ENCODE results near the gene TMEM53. TPM values are rescaled to one million over a fixed set of nuclear protein-coding genes. Genes with fewer than 3 reads are reported as not detected.
A peak's percentile ranks its signal among the peaks of the same experiment; 100 is the strongest.

Gene TMEM53
- total and polyA plus RNA-seq, 2 of the 8 experiments (the other 6 are each of a cell fraction or from before 2014, with no cell fraction given): 6.7 to 27.9 TPM

GRCh38 chr1:44636083-44636687, 38.1 kb downstream of the TMEM53 start:
- H3K9me3 ChIP-seq (ENCODE audit: insufficient read depth in 2 of 2, low read depth in 1 of 2, low read length in 1 of 2): no peaks in the 10 kb centered on the region
- H3K14ac ChIP-seq (ENCODE audit: insufficient read length): no peak overlapping the region
- no peak overlapping the region for H3K23ac ChIP-seq (ENCODE audit: insufficient read length)
- POLR2A ChIA-PET (ENCODE audit: partially characterized antibody): interaction anchor here (0.7 to 30.8 kb wide), 7 partner anchors 6 to 420 kb away, joined by 3 to 633 read pairs (median 4); no protein-coding TSS in a partner anchor
- no peak overlapping the region for H2BK12ac ChIP-seq (ENCODE audit: low read depth, low read length)
- H3K56ac ChIP-seq (replicated peaks; ENCODE audit: insufficient read length, low read depth, low read length): no peak overlapping the region
- H3K79me1 ChIP-seq (ENCODE audit: low read depth, low read length): peaks cover 16% of the 10 kb centered on the region
- DNase-seq (ENCODE audit: low read depth in 1 of 2, low spot score in 2 of 2): no peak
- H3K27me3 ChIP-seq (replicated peaks in 1 of 4; ENCODE audit: control insufficient read depth in 3 of 4, extremely low read depth in 1 of 4, insufficient read depth in 3 of 4, low read length in 3 of 4): no peaks in the 10 kb centered on the region
- no peak overlapping the region for H2AK5ac ChIP-seq (ENCODE audit: low read depth, low read length)
- no peak overlapping the region for H2BK20ac ChIP-seq (ENCODE audit: low read length)
- H3K79me2 ChIP-seq (ENCODE audit: control insufficient read depth in 1 of 2, insufficient read depth in 2 of 2, low read length in 2 of 2): peaks cover 3 to 26% of the 10 kb centered on the region in 2 experiments; a peak in 3 of 4 replicates
- CTCF ChIA-PET (ENCODE audit: partially characterized antibody): interaction anchor here (0.6 to 15.0 kb wide), 7 partner anchors 13 to 381 kb away, joined by 3 to 197 read pairs (median 3); no protein-coding TSS in a partner anchor
- no peak overlapping the region for H3K4me2 ChIP-seq (ENCODE audit: insufficient read depth in 1 of 2, low read depth in 2 of 2, low read length in 2 of 2)
- H3K23me2 ChIP-seq (ENCODE audit: low read depth, low read length): no peaks in the 10 kb centered on the region; the same call in 1 of the 2 replicates
- peaks cover 8 to 10% of the 10 kb centered on the region in 2 experiments for H4K20me1 ChIP-seq (replicated peaks in 1 of 2; ENCODE audit: control insufficient read depth in 1 of 2, insufficient read depth in 2 of 2, low read length in 2 of 2)
- H4K91ac ChIP-seq (replicated peaks; ENCODE audit: insufficient read length, low read length): no peak overlapping the region
- H3K4ac ChIP-seq (replicated peaks; ENCODE audit: insufficient read length, low read depth, low read length): no peak overlapping the region
- no peak overlapping the region for H2BK15ac ChIP-seq (ENCODE audit: low read length)
- no peak overlapping the region for H3K4me3 ChIP-seq (ENCODE audit: extremely low read depth in 1 of 4, insufficient read depth in 2 of 4, low read depth in 3 of 4, low read length in 4 of 4)
- H3K9ac ChIP-seq (replicated peaks in 1 of 4; ENCODE audit: extremely low read depth in 1 of 4, low read depth in 3 of 4, low read length in 3 of 4): no peak overlapping the region
- peak overlapping the region; percentile 38; the same call in 1 of the 2 replicates for H4K8ac ChIP-seq (ENCODE audit: extremely low read depth, insufficient read depth, low read length)
- H3K4me1 ChIP-seq (replicated peaks in 1 of 4; ENCODE audit: control insufficient read depth in 3 of 4, insufficient read depth in 4 of 4, low read length in 3 of 4): peaks cover 0 to 8% (median 3%) of the 10 kb centered on the region in 4 experiments; a peak in 6 of 7 replicates
- TF ChIP-seq TCF12 (IDR thresholded peaks at IDR 0.05; ENCODE audit: low read depth, low read length): no peak
- no peak for TF ChIP-seq SIN3A (conservative IDR thresholded peaks at IDR 0.05 in 1 of 2, IDR thresholded peaks at IDR 0.05 in 1 of 2; ENCODE audit: low read depth in 1 of 2, low read length in 2 of 2)
- TF ChIP-seq MAFK (IDR thresholded peaks at IDR 0.05; ENCODE audit: low read depth, low read length): no peak
- TF ChIP-seq KDM5A (IDR thresholded peaks at IDR 0.05; ENCODE audit: low read length): no peak
- TF ChIP-seq HDAC6 (IDR thresholded peaks at IDR 0.05; ENCODE audit: low read depth, low read length): no peak
- TF ChIP-seq USF2 (IDR thresholded peaks at IDR 0.05; ENCODE audit: low read length): no peak
- no peak for TF ChIP-seq CTBP2 (IDR thresholded peaks at IDR 0.05; ENCODE audit: borderline replicate concordance, insufficient read depth, insufficient read length, low read length)
- no peak for TF ChIP-seq HDAC2 (IDR thresholded peaks at IDR 0.05; ENCODE audit: borderline replicate concordance in 1 of 2, low read depth in 2 of 2, low read length in 2 of 2)
- no peak for TF ChIP-seq ASH2L (IDR thresholded peaks at IDR 0.05; ENCODE audit: low read length)
- TF ChIP-seq JUND (IDR thresholded peaks at IDR 0.05; ENCODE audit: low read length): no peak
- no peak overlapping the region for H2AFZ ChIP-seq (ENCODE audit: low read length)
- no peak for FAIRE-seq
- H3K36me3 ChIP-seq (ENCODE audit: control insufficient read depth in 2 of 4, insufficient read depth in 4 of 4, low read length in 3 of 4): peaks cover 35 to 77% (median 60%) of the 10 kb centered on the region in 4 experiments
- no peak overlapping the region for H4K5ac ChIP-seq (ENCODE audit: insufficient read length, low read depth, low read length)
- no peak overlapping the region for H3K18ac ChIP-seq (ENCODE audit: extremely low read depth, low read length)
- no peak overlapping the region for H2BK5ac ChIP-seq (ENCODE audit: low read depth, low read length)
- no peak overlapping the region for H2BK120ac ChIP-seq (replicated peaks; ENCODE audit: low read depth, low read length)
- 94% methylated on average over 14 of the region's 14 CpGs; no CpG with 5 or more reads in 1 of the 2 experiments for WGBS, 2 experiments (ENCODE audit: extremely low coverage in 1 of 2, insufficient coverage in 1 of 2, insufficient read length in 1 of 2, insufficient replicate concordance in 2 of 2, low coverage in 1 of 2, low lambda C conversion rate in 2 of 2, missing lambda C conversion rate in 1 of 2)
- H3K27ac ChIP-seq (ENCODE audit: low read depth, low read length): no peak overlapping the region

Data from H1 (cell line).